GM12878 (cell line): ENCODE results near the gene TANK. TPM values are rescaled to one million over a fixed set of nuclear protein-coding genes. Genes with fewer than 3 reads are reported as not detected.

Source experiments
- ATAC-seq: fragments of 200-7000 bp; cut with Tn5 transposase; 3 replicates; pipeline ENCODE4 v1.9.1; 2020; ENCODE audit warnings: mild to moderate bottlenecking, moderate library complexity
- BruUV-seq: library from RNA; stranded (reverse); fragments of 400-500 nt; replicated peaks from 2 replicates; lab custom pipeline; 2021; lab: Mats Ljungman, UMichigan
- CTCF ChIA-PET: fragments of 300-600 bp; sonication (Branson Sonifier 250); formaldehyde crosslinking; extraction: SDS; loops from one replicate; lab custom pipeline; 2021; ENCODE audit warnings: inconsistent platforms; lab: Yijun Ruan, JAX
- POLR2A ChIA-PET: fragments of 350-600 bp; formaldehyde crosslinking; extraction: SDS; loops from one replicate; lab custom pipeline; 2021; ENCODE audit warnings: inconsistent platforms; lab: Charles Lee
- RAD21 ChIA-PET: fragments of 300-600 bp; sonication (Branson Sonifier 250); formaldehyde crosslinking; loops from one replicate; lab custom pipeline; 2023; ENCODE audit warnings: antibody characterized with exemption; ENCODE audit not compliant: unreplicated experiment; lab: Charles Lee
- SMC1A ChIA-PET: fragments of 300-600 bp; sonication (Branson Sonifier 250); formaldehyde crosslinking; loops from one replicate; lab custom pipeline; 2023; ENCODE audit not compliant: unreplicated experiment, uncharacterized antibody; lab: Charles Lee
- DNase-seq: peaks from one replicate; pipeline ENCODE4 v3.0.0-alpha.2; 2011; ENCODE audit warnings: low read depth, low spot score
- FAIRE-seq: peaks from 3 replicates; lab custom pipeline; 2011; peaks lifted over from hg19 to GRCh38; lab: Jason Lieb, UNC
- H2AFZ ChIP-seq: 2 replicates; pipeline ENCODE4 v1.6.0; 2011; ENCODE audit warnings: low read depth, low read length, control low read depth; ENCODE audit not compliant: control insufficient read depth
- H3K27ac ChIP-seq: 2 replicates; pipeline ENCODE4 v1.5.1; 2011; ENCODE audit warnings: control low read depth; ENCODE audit not compliant: control insufficient read depth, insufficient read depth
- H3K27me3 ChIP-seq, 2 experiments: replicated peaks in 1 of 2; 2 replicates each; pipeline versions ENCODE4 v1.6.0 to v1.6.1; 2011; ENCODE audit warnings: low read length in 1 of 2; ENCODE audit not compliant: control insufficient read depth in 2 of 2, insufficient read depth in 2 of 2
- H3K36me3 ChIP-seq, 2 experiments: 2 replicates each; pipeline ENCODE4 v1.5.1; 2011; ENCODE audit warnings: low read length in 1 of 2; ENCODE audit not compliant: control insufficient read depth in 2 of 2, insufficient read depth in 2 of 2
- H3K4me1 ChIP-seq: 2 replicates; pipeline ENCODE4 v1.6.1; 2011; ENCODE audit warnings: mild to moderate bottlenecking, low read length, moderate library complexity, mixed read lengths; ENCODE audit not compliant: control insufficient read depth, insufficient read depth
- H3K4me2 ChIP-seq: 2 replicates; pipeline ENCODE4 v1.6.0; 2011; ENCODE audit warnings: control low read depth; ENCODE audit not compliant: control insufficient read depth, insufficient read depth
- H3K4me3 ChIP-seq: fragments of 200-600 bp; sonication (generic); 2 replicates; pipeline ENCODE4 v1.5.1; 2016
- H3K79me2 ChIP-seq: 2 replicates; pipeline ENCODE4 v1.6.0; 2011; ENCODE audit warnings: low read length; ENCODE audit not compliant: control insufficient read depth, insufficient read depth
- H3K9ac ChIP-seq: 2 replicates; pipeline ENCODE4 v1.8.0; 2011; ENCODE audit warnings: low read length, control low read depth, mixed read lengths; ENCODE audit not compliant: control insufficient read depth, insufficient read depth
- H3K9me3 ChIP-seq: replicated peaks from 3 replicates; pipeline ENCODE4 v1.5.1; 2011; ENCODE audit warnings: mild to moderate bottlenecking, low read length; ENCODE audit not compliant: control insufficient read depth, insufficient read depth
- H4K20me1 ChIP-seq: 2 replicates; pipeline ENCODE4 v1.6.0; 2011; ENCODE audit not compliant: control insufficient read depth, insufficient read depth
- BACH1 ChIP-seq: fragments of 450-650 bp; IDR thresholded peaks from 2 replicates; pipeline ENCODE4 v1.6.1; 2017; ENCODE audit warnings: mild to moderate bottlenecking, borderline replicate concordance
- DPF2 ChIP-seq: fragments of 450-650 bp; IDR thresholded peaks from 2 replicates; pipeline ENCODE4 v1.6.1; 2017; ENCODE audit warnings: mild to moderate bottlenecking
- NFYB ChIP-seq: IDR thresholded peaks from 2 replicates; pipeline ENCODE4 v1.6.1; 2011; ENCODE audit warnings: low read depth, mild to moderate bottlenecking, low read length, improper control_type of control experiment, moderate library complexity; ENCODE audit not compliant: insufficient read depth
- PBX3 ChIP-seq: IDR thresholded peaks from 2 replicates; pipeline ENCODE4 v1.6.1; 2011; ENCODE audit warnings: mild to moderate bottlenecking, low read depth, low read length, moderate library complexity; ENCODE audit not compliant: insufficient replicate concordance
- PRDM15 ChIP-seq: fragments of 450-650 bp; formaldehyde crosslinking; IDR thresholded peaks from 2 replicates; pipeline ENCODE4 v1.4.0; 2020; ENCODE audit warnings: mild to moderate bottlenecking, moderate library complexity
- RBBP5 ChIP-seq: fragments of 200-600 bp; sonication (generic); conservative IDR thresholded peaks from 2 replicates; pipeline ENCODE4 v1.6.1; 2016
- TCF7 ChIP-seq: IDR thresholded peaks from 2 replicates; pipeline ENCODE4 v1.6.1; 2014; ENCODE audit warnings: antibody characterized with exemption, borderline replicate concordance
- ZZZ3 ChIP-seq: IDR thresholded peaks from 2 replicates; pipeline ENCODE4 v1.6.1; 2011; ENCODE audit warnings: low read depth; ENCODE audit not compliant: control insufficient read depth, insufficient read length
- WGBS: methylation state at CpG from one replicate; pipeline ENCODE4 v1.1.6; 2016; ENCODE audit warnings: low lambda C conversion rate; ENCODE audit not compliant: insufficient replicate concordance, insufficient coverage; ENCODE audit errors: missing lambda C conversion rate; 5-methylcytosine and 5-hydroxymethylcytosine counted together
- in situ Hi-C: fragments of 300-500 bp; cut with MboI; formaldehyde crosslinking; loops from 9 replicates; pipeline ENCODE4 v1.14.3; 2018; ENCODE audit warnings: mixed read lengths
- intact Hi-C: fragments of 100-400 bp; cut with micrococcal nuclease; formaldehyde crosslinking; loops from one replicate; pipeline ENCODE4 v1.14.2; 2022; ENCODE audit not compliant: unreplicated experiment
- polyA plus RNA-seq, 11 experiments: library from polyadenylated mRNA; depleted of rRNA in 4 of 11; unstranded in 6 of 11; stranded (reverse) in 5 of 11; fragments of >200 nt; fragmentation: Nextera tagmentation in 4 of 11; fragmentation: Illumina TruSeq in 1 of 11; extraction: Ambion mirVana in 4 of 11; extraction: Trizol in 1 of 11; gene quantifications; 1 replicate in 1 of 11; 2 replicates in 10 of 11; pipeline versions ENCODE4 v1.2.1 to v1.2.3, GENCODE V29; 2011 to 2016; ENCODE audit warnings: inconsistent platforms in 2 of 11, missing spikeins in 2 of 11, low read depth in 1 of 11
- total RNA-seq, 4 experiments: library from RNA; depleted of rRNA in 3 of 4; stranded (reverse); fragments of >200 nt in 3 of 4; fragmentation: Illumina TruSeq in 1 of 4; extraction: Trizol in 1 of 4; gene quantifications; 2 replicates each; pipeline versions ENCODE4 v1.2.1 to v1.2.3, GENCODE V29; 2013 to 2021
- TF ChIP-seq, protein P1 (sequence below): IDR thresholded peaks from 2 replicates; pipeline ENCODE4 v1.6.1; 2012; ENCODE audit warnings: low read depth, low read length, improper control_type of control experiment
- TF ChIP-seq, protein P2 (sequence below): fragments of 450-650 bp; IDR thresholded peaks from 2 replicates; pipeline ENCODE4 v1.6.1; 2014; ENCODE audit warnings: mild to moderate bottlenecking
- TF ChIP-seq, protein P3 (sequence below): fragments of 450-650 bp; IDR thresholded peaks from 2 replicates; pipeline ENCODE4 v1.6.1; 2017; ENCODE audit warnings: mild to moderate bottlenecking

The TANK gene
- total and polyA plus RNA-seq, 10 of the 15 experiments (the other 5 are each of a cell fraction or from before 2014, with no cell fraction given) = 48.6 to 127 (median 103) TPM

DNA sequence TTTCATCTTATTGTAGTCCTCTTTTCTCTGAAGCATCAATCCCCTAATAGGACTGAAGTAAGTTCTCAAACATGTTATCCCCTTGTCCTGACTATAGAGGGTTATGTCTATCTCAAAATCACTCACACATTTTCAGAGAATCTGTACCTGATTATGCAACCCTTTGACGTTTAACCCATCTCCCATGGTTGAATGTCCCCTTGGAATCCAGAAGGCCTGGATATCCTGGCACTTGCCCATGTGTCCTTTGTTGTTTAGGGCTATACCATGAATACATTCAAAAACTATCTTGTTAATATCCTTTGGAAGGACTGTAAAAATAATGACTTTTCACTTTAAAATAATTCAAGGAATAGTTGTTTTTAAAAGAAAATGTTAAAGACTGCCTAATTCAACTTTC is 81.7 kb downstream of the TANK start:
- peaks cover 23% of the 10 kb centered on the region for H3K4me1 ChIP-seq
- POLR2A ChIA-PET = interaction anchor here (1.9 kb wide), 1 partner anchor 12 kb away, joined by 6 read pairs; no protein-coding TSS in a partner anchor

More for the DNA sequence above, 81.7 kb downstream of the TANK start:
- H3K4me3 ChIP-seq = no peak overlapping the region
- RAD21 ChIA-PET = interaction anchor here (1.1 to 3.2 kb wide), 2 partner anchors 10 to 18 kb away, joined by 7 to 17 read pairs; no protein-coding TSS in a partner anchor
- 5% methylated on average over 1 of the region's 1 CpG for WGBS
- TF ChIP-seq BACH1 (no peak), RBBP5 (no peak), TCF7 (no peak), ZZZ3 (no peak), NFYB (no peak), DPF2 (no peak), PBX3 (no peak), PRDM15 (no peak)
- TF ChIP-seq, protein P1, sequence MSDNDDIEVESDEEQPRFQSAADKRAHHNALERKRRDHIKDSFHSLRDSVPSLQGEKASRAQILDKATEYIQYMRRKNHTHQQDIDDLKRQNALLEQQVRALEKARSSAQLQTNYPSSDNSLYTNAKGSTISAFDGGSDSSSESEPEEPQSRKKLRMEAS = no peak
- TF ChIP-seq, protein P2, sequence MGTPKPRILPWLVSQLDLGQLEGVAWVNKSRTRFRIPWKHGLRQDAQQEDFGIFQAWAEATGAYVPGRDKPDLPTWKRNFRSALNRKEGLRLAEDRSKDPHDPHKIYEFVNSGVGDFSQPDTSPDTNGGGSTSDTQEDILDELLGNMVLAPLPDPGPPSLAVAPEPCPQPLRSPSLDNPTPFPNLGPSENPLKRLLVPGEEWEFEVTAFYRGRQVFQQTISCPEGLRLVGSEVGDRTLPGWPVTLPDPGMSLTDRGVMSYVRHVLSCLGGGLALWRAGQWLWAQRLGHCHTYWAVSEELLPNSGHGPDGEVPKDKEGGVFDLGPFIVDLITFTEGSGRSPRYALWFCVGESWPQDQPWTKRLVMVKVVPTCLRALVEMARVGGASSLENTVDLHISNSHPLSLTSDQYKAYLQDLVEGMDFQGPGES = no peak
- TF ChIP-seq, protein P3, sequence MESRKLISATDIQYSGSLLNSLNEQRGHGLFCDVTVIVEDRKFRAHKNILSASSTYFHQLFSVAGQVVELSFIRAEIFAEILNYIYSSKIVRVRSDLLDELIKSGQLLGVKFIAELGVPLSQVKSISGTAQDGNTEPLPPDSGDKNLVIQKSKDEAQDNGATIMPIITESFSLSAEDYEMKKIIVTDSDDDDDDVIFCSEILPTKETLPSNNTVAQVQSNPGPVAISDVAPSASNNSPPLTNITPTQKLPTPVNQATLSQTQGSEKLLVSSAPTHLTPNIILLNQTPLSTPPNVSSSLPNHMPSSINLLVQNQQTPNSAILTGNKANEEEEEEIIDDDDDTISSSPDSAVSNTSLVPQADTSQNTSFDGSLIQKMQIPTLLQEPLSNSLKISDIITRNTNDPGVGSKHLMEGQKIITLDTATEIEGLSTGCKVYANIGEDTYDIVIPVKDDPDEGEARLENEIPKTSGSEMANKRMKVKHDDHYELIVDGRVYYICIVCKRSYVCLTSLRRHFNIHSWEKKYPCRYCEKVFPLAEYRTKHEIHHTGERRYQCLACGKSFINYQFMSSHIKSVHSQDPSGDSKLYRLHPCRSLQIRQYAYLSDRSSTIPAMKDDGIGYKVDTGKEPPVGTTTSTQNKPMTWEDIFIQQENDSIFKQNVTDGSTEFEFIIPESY = no peak
- DNase-seq (no peak), ATAC-seq (no peak), FAIRE-seq (no peak)
- no peak overlapping the region for H3K27ac ChIP-seq
- no peaks in the 10 kb centered on the region for H3K27me3 ChIP-seq
- H3K4me2 ChIP-seq = no peak overlapping the region
- peaks cover 1% of the 10 kb centered on the region in 2 experiments; a peak in 2 of 4 replicates for H3K36me3 ChIP-seq
- no peak overlapping the region for H3K9ac ChIP-seq
- H2AFZ ChIP-seq = no peak overlapping the region
- no peaks in the 10 kb centered on the region for H3K9me3 ChIP-seq
- SMC1A ChIA-PET = interaction anchor here (1.0 to 1.5 kb wide), 5 partner anchors 9 to 137 kb away, joined by 3 to 8 read pairs (median 4); no protein-coding TSS in a partner anchor
- H3K79me2 ChIP-seq = peaks cover 16% of the 10 kb centered on the region
- intact Hi-C loops = loop anchor here (5.0 kb wide), 2 partner anchors 145 to 1075 kb away; partner anchors contain the start of gene IFIH1
- no peaks in the 10 kb centered on the region for H4K20me1 ChIP-seq
- CTCF ChIA-PET = interaction anchor here (1.7 to 4.3 kb wide), 5 partner anchors 9 to 32 kb away, joined by 4 to 26 read pairs (median 15); no protein-coding TSS in a partner anchor
- BruUV-seq = no TSS peak
- in situ Hi-C loops = no loop called here
